HG03196 (cell line): Measurements from ENCODE around the gene C4orf50.
"Not testable (repeated sequence)": the region's sequence is repeated elsewhere in the genome, so short reads cannot be mapped to it uniquely, and the experiment has no call there.

ENCODE experiments used
- ATAC-seq: cut with Tn5 transposase; IDR thresholded peaks from one replicate; pipeline ENCODE4 v1.9.1; 2021; ENCODE audit not compliant: unreplicated experiment

Gene C4orf50

GRCh38 chr4:5995901-5996623 is 22.2 kb downstream of the C4orf50 start:
- no peak for ATAC-seq

- ATAC-seq = no peak
These were observed 24.1 kb downstream of the C4orf50 start for GRCh38 chr4:5993876-5994811.

- ATAC-seq = not testable (repeated sequence)
These were observed 24.9 kb downstream of the C4orf50 start for GRCh38 chr4:5993346-5993745.

DNA sequence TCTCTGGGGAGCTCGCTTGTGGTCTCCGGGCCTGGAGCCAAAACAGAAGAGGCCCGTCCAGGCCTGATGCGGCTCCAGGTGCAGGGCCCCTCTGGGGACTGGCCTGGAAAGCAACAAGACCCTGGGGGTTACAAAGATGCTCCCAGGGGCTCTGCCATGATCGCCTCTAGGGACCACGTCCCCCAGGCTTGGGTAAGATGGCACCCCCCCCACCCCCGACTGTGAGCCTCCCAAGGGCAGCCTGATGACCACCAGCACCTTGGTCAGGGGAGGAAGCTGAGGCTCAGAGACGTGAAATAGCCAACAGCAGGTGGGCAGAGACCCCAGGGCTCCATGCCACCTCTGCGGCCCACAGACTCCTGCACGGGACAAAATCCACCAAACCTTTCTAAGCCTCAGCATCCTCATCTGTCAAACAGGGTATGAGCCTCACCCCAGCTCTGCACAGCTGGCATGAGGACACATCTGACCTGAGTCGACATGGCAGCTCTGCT is 25.4 kb downstream of the C4orf50 start:
- no peak for ATAC-seq

DNA sequence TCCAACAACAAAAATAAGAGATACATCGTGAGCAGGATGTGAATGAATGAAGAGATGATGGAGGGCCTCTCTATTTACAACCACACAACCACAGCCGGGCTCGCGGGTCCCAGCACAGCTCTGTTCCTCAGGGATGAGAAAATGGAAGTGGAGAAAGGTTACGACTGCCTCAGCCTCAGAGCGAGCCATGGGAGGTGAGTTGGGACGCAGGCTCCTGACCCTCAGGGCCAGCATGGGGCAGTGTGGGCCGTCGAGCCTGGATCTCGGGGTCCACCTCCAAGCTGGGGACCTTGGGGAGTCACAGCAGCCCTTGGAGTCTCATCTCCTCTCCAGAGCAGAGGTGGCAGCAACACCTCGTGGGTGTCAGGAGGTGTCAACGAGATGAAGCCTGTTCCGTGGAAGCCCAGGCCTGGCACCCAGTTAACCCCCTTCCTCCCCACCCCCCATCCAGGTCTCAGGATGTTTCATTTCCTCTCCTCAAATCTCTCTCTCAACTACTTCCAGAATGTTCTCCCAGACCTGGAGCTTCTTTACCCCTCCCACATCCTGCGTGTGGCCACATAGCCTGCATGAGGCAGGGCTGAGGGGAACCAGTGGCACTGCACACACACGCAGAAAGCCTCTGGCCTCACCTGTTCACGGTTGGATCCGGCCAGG is 25.9 kb downstream of the C4orf50 start:
- no peak for ATAC-seq

- ATAC-seq = no peak
These were observed 26.8 kb downstream of the C4orf50 start for GRCh38 chr4:5991405-5991804.

DNA sequence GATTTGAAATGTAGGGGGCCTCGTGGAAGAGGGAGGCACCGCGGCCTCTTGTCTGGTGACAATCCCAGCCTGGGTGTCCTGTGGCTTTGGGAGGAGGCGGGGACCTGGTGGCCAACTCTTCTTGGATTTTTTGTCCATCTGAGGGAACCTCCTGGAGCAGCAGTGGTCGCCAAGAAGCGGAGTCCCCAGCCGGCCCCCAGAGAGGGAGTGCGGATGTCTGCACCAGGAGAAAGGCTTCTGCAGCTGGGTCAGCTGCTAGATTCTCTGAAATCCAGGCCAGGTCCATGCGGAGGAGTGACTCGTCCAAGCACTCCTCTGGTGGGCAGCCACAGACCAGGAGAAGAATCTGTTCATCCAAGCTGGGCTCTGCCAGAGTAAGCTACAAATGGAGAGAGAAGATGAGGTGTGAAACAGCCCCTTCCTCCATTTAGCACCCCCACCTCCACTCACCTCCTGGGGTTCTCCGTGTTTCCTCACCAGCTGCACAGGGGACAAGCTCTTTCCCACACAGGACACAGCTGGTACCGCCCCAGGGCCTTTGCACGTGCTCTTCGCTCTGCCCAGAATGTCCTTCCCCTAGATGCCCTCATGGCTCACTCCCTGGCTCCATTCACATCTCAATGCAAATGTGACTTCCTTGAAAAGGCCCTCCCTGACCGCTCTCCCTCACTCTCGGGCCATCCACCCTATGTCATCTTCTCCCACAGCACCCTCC is 27.6 kb downstream of the C4orf50 start:
- ATAC-seq = no peak

DNA sequence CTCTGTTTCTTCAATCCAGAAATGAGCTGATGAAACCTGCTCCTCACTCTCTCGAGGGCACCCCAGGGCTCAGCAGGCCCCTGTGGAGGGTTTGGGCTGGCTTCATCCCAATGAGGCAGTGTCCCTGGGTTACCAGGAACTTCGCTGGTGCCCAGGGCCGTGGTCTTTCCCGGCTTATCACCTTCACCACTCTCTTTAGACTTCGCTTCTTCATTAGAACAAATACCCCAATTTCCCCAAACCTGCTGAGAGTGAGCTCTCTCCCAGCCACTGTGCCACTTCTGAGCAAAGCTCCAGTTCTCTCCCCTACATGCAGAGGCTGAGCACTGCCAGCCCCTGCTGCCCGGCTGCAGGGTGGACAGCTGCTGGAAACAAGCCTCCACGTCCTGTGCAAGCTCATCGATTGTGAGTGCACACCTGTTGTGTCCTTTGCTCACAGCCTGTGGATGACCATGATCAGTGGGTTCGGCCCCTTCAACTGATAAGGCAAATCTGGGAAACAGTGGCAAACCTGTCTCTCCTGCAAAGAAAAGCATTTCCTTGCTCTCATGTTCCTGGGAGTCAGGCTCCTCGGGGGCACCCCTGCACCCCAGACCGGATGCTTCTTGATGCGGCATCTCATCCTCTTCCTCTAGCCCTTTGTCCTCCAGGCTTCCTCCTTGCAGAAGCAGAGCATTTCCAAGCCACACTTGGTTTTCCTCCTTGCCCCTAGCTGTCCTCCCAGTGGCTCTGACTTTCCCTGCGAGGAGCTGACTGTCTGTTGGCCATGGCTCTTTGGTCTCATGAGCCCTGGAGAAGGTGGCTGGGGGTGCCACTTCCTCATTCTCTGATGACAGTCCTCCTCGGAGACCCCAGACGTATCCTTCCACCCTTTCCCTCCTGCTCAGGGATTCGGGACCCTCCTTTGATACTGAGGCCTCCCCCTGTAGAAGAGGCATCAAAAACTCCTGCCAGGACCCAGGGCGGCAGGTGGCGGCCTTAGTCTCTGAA is 28.7 kb downstream of the C4orf50 start:
- ATAC-seq = no peak

- no peak for ATAC-seq
These were observed 30.0 kb downstream of the C4orf50 start for GRCh38 chr4:5988086-5988845.

DNA sequence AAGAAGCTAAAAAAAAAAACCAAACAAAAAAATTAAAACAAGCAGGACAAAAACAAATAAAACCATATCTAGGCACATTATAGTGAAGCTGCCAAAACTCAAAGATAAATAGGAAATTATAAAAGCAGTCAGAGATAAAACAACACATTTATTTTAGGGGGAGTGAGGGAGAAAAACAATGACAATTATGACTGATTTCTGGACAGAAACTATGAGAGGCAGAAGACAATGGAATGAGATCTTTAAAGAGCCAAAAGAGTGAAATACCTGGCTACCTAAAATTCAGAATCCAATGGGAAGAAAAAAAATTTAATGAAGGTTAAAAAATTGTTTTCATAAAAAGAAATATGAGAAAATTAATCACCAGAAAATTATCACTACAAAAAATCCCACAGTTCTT is 33.4 kb downstream of the C4orf50 start:
- ATAC-seq = no peak

DNA sequence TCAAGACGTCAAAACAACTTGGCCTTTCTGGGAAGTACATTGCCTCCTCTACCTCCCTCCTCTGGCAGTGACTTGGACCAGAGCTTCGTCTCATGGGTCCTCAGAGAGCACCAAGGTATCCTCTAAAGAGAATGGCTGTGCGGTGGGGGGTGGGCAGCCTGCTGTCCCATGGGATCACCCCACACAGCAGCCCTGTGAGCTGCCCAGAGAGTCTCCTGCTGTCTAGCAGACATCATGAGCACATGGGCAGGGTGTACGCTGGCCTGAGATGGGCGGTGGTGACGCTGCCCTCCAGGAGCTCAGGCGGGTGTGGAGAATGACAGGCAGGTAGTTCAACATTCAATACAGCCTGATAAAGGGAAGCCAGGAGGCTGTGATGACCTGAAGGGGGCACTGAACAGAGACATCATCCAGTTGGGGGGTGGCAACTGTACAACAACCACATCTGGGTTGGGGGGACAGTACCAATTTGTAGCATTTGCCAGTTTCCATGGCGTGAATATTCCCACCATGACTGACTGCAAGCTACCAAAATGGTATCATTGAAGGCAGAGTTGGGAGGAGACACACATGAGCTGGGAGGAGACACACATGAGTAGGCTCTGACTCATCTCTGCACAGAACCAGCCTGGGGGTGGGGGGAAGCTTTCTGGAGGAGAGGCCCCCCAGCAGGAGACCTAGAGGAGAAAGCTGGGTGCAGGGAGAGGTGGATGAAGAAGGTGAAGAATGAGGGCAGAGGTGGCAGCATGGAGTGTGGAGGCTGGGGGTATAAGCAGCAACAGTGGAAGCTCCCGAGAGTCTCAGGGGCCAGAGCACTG is 35.9 kb downstream of the C4orf50 start:
- ATAC-seq = no peak

DNA sequence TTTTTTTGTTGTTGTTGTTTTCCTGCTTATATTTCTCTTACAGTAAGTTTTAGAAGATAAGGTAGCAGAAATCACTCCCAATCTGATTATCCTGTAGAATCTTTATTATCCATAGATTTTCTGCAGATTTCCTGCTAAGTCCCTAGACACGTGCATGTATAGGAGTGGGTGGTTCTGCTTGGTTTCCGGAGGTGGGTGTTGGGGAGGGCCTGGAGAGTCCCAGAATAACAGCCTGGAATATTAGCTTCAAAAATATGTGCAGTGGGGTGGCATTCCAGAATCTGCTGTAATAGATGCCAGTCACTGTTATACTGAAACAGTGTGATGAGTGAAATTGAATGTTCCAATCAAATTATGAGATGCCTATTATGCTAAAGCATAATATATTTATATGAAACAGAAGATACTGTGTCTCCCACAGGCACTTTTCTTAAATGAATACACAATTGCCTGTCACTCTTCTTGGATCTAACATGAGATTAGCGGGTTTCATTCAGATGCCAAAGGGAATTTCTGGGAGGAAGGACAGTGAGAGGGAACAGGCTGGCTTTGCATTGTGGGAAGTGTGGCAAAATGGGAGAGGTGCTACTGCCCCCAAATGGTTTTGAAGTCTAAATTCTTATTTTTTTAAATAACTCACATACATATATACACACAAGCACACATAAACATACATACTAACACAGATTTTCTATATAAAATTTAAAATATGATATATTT is 37.6 kb downstream of the C4orf50 start:
- ATAC-seq = no peak

DNA sequence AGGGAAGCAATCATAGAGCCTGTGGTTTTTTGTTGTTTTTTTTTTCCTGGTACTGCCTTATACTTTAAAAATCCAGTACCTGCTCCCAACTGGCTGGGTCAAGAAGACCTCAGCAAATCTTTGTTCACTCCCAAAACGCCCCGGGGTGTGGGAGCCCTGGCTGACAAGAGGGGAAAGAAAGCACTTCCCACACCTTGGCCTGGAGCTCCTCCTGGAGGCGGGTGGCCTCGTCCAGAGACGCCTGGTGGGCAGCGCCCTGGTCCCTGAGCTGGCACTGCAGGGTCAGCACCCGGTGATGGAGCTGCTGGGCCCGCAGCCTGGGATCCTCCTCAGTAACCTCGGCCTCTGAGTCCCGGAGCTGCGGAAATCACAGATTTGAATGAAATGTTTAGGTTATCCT is 38.2 kb downstream of the C4orf50 start:
- no peak for ATAC-seq

DNA sequence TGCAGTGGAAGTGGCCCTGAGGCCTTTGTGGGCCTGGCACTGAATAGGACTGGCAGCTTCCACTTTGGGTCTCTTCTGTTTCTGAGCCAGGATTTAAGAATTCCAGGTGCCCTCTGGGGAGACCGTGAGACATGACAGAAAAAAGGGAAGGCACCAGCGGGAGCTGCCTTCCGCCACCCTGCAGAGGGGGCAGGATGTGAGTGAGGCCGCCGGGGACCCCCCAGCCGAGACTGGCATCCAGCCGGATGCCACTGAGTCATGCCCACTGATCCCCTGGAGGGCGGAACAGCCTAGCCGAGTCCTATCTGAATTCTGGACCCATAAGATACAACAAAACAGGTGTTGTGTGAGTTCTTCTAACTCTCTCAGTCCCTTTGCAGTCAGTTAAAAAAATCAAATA is 41.3 kb downstream of the C4orf50 start:
- ATAC-seq = no peak

- no peak for ATAC-seq
These were observed 41.8 kb downstream of the C4orf50 start for GRCh38 chr4:5976431-5976830.

- no peak for ATAC-seq
These were observed 43.9 kb downstream of the C4orf50 start for GRCh38 chr4:5974321-5974720.

DNA sequence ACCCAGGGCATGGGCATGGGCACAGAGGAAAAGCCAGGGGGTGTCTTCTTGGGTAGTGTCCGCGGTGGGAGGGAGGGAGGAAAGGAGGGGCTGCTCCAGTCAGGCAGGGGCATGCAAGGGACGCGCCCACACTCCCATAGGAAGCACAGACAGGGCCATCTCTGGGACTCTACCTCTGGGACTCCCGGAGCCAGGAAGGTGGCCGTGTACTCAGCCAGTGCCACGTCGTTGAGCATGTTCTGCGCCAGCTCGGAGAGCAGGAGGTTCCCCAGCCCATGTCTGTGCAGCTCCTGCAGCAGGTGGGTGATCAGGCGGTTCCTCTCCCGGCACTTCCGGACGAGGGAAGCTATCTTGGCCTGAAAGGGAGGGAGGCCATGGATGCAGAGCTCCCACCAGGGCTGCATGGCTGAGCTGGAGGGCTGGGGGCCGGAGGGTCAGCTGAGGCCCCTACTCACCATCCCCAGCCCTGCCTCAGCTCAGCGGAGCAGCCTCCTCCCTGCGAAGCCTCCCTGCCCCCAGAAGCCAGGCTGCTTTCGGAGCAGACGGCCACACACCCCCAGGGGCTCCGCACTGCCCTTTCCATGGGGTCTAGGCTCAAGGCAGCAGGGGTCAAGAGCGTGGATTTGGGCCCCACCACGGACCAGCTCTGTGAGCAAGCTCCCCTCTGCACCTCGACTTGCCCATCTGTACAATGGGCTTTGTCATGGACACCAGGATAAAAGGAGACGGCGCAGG is 44.6 kb downstream of the C4orf50 start:
- no peak for ATAC-seq
